Measurements from ENCODE around the gene CAST.

CAST gene

GRCh38 chr5:96743805-96744204, 81.6 kb downstream of the CAST start:
- no peak for TF ChIP-seq CTCF (IDR thresholded peaks at IDR 0.05)

- no peak for TF ChIP-seq CTCF (IDR thresholded peaks at IDR 0.05)
These were observed 82.8 kb downstream of the CAST start for GRCh38 chr5:96745025-96745424.

DNA sequence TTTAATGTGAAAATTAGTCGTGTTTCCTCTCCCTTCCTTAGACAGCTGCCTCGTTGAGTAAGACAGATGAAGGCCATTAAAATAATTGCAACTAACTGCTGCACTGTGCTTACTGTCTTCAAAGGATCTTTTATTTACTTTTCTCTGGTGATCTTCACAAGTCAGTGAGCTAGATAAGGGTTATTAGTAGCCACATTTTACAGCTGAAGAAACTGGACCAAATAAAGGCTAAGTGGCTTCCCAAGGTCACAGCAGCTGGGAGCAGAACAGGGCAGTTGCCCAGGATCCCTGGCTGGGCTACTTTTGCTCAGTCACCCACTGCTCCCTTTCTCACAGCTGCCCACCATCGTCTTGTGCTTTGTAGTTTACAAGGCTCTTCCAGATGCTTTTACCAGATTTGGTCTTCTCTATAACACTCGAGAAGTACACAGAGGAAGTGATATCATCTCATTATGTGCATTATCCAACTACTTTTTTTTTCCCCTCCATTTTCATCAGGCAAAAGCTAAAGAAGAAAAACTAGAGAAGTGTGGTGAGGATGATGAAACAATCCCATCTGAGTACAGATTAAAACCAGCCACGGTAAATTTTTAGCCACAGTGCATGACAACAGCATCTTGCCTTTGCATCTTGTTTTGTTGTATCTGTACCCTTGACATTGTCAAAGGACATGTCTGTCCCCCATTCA, 83.8 kb downstream of the CAST start:
- no peak for TF ChIP-seq CTCF (IDR thresholded peaks at IDR 0.05)

GRCh38 chr5:96747720-96748119, 85.5 kb downstream of the CAST start:
- no peak for TF ChIP-seq CTCF (IDR thresholded peaks at IDR 0.05)

DNA sequence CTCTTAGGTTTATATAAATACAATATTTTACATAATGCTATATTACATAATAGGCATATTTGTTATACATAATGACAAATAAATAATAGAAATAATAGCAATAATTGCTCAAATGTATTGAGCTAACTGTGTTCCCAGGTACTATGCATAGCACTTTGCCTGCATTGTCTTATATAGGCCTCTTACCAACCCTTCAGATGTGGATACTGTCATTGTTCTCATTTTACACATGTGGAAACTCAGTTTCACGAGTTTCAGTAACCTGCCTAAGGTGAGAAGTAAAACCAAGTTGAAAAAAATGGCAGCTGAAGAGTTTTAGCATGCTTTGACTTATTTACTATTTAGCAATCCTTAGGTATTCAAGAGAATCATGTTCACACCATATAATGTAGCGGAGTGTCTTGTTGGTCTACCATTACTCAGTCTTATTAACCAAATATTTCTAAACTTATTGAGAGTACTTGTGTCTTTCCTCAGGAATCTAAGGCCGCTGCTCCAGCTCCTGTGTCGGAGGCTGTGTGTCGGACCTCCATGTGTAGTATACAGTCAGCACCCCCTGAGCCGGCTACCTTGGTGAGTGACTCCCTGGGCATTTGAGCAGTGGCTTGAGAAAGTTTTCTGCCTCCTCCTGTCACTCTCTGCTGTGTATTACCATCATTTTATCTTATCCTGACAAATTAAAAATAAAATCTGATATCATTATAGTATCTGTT, 88.1 kb downstream of the CAST start:
- no peak for TF ChIP-seq CTCF (IDR thresholded peaks at IDR 0.05)

GRCh38 chr5:96751203-96752169, 89.3 kb downstream of the CAST start:
- no peak for TF ChIP-seq CTCF (IDR thresholded peaks at IDR 0.05)

DNA sequence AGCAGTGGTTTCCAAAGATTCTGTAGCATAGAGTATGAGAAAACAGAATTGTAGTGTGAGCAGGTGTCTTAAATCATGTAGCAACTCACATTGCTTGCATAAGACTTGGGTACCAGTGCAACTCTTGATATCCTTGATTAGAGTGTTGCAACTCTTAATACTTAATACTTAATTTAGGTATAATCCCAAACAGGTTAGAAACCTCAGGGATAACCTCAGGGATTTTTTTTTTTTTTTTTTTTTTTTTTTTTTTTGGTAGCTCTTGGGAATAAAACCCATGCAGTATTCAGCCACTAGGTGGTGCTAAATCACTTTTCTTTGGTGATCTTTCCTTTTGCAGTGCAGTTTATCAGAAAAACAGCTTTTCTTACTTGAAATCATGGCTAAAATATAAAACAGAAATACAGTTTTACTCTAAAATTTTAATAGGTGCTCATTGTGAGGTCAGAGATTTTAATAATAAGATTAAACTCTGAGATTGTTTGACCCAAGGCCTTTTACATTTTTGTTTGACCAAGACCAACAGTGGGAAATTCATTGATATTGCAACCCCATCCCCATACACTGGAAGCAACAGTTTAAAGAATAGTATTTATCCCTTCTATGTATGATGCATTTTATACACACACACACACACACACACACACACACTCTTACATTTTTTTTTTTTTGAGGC, 90.3 kb downstream of the CAST start:
- peak; percentile 49 for TF ChIP-seq CTCF (IDR thresholded peaks at IDR 0.05)

Data from LNCAP (cell line).